Stimulated activated memory B cell treated with anti-CD40 and anti-IgM and Interleukin-4, amounts not matched to agents 10 μg/mL and 1 μg/mL and 100 μg/mL, for 72 hours (primary cell): ENCODE data around the gene RIMS3.
"Not testable (repeated sequence)": the region's sequence is repeated elsewhere in the genome, so short reads cannot be mapped to it uniquely, and the experiment has no call there.

Experiments
- ATAC-seq: fragments of 150-1000 bp; cut with Tn5 transposase; 2 replicates; pipeline ENCODE4 v1.10.0; 2021
- H3K27ac Mint-ChIP-seq: one replicate; pipeline ENCODE4 v1.8.0; 2022; ENCODE audit warnings: mild to moderate bottlenecking, mixed read lengths
- H3K27me3 Mint-ChIP-seq: one replicate; pipeline ENCODE4 v1.8.0; 2022; ENCODE audit warnings: mixed read lengths
- H3K36me3 Mint-ChIP-seq: one replicate; pipeline ENCODE4 v1.8.0; 2022; ENCODE audit warnings: mixed read lengths
- H3K4me1 Mint-ChIP-seq: one replicate; pipeline ENCODE4 v1.8.0; 2022; ENCODE audit warnings: mixed read lengths
- H3K4me3 Mint-ChIP-seq: one replicate; pipeline ENCODE4 v1.8.0; 2022; ENCODE audit warnings: mild to moderate bottlenecking, moderate library complexity, mixed read lengths
- H3K9me3 Mint-ChIP-seq: one replicate; pipeline ENCODE4 v1.8.0; 2022; ENCODE audit warnings: mixed read lengths

The RIMS3 gene

GRCh38 chr1:40633931-40634376 is 31.5 kb downstream of the RIMS3 start:
- Mint-ChIP-seq H3K4me3 (no peak overlapping the region), H3K36me3 (peaks cover 6% of the 10 kb centered on the region), H3K9me3 (no peaks in the 10 kb centered on the region), H3K27ac (peak overlapping the region; percentile 9), H3K27me3 (no peaks in the 10 kb centered on the region), H3K4me1 (peaks cover 9% of the 10 kb centered on the region)
- ATAC-seq = no peak

GRCh38 chr1:40633523-40633922 is 32.0 kb downstream of the RIMS3 start:
- no peaks in the 10 kb centered on the region for H3K27me3 Mint-ChIP-seq
- no peak overlapping the region for H3K4me3 Mint-ChIP-seq
- H3K36me3 Mint-ChIP-seq = peaks cover 6% of the 10 kb centered on the region
- no peak for ATAC-seq
- peaks cover 9% of the 10 kb centered on the region for H3K4me1 Mint-ChIP-seq
- H3K9me3 Mint-ChIP-seq = no peaks in the 10 kb centered on the region
- H3K27ac Mint-ChIP-seq = peak overlapping the region; percentile 9

DNA sequence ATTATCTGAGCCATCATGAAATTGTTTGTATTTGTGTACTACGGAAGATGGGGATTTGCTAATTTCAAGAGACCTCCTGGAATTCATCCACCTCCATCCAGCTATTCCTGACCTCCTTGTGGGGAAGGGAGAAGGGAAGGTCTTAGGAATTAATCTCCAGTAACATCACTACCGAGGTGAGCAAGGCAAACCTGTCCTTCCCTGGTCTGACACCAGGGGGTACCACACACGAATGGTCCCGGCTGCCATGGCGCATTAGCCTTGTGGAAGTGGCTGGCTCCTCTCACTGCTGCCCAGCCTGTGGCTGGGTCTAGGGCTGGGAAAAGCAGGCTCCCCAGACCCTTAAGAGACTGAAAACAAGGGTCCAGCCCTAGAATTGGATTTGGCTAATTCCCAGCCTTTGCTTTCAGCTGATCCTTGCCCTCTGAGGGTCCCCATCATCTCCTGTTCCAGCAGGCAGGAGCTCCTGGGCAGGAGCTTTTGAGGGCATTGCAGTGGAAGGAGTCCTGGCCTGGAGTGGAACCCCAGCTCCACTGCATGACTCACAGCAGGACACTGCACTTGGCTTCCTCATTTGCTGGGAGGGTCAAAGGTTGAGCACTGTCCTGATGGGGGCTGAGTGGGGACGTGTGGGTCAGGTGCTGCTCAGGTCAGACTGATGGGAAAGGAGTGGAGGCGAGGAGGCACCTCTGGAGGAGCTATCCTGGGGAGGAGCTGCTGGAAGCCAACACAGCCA is 34.8 kb downstream of the RIMS3 start:
- ATAC-seq = no peak
- Mint-ChIP-seq H3K27me3 (peaks cover 14% of the 10 kb centered on the region), H3K36me3 (peaks cover 8% of the 10 kb centered on the region), H3K4me1 (peaks cover 18% of the 10 kb centered on the region), H3K27ac (no peak overlapping the region), H3K4me3 (no peak overlapping the region), H3K9me3 (no peaks in the 10 kb centered on the region)

- not testable (repeated sequence) for H3K4me3 Mint-ChIP-seq, H3K9me3 Mint-ChIP-seq, H3K36me3 Mint-ChIP-seq, ATAC-seq, H3K27ac Mint-ChIP-seq
- Mint-ChIP-seq H3K27me3 (peaks cover 25% of the 10 kb centered on the region), H3K4me1 (peaks cover 27% of the 10 kb centered on the region)
Observed at GRCh38 chr1:40629546-40629945, 35.9 kb downstream of the RIMS3 start.

DNA sequence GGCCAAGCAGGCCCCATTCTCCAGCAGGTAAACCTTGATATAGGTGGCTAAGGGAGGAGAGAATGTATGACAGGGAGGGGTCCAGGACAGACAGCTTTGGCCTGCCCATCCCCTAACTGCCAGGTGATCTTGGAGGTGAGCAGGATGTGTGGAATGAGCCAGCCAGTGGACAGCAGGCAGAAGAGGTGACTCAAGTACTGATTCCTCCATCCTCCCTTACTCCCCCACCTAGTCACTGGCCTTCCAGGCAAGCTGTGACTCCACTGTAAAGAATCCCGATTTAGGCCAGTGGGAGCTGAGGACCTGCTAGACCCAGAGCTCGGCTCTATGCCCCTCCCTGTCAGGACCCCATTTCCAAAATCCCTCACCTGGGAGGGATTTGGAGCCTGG is 36.6 kb downstream of the RIMS3 start:
- H3K36me3 Mint-ChIP-seq = peaks cover 9% of the 10 kb centered on the region
- no peak overlapping the region for H3K27ac Mint-ChIP-seq
- ATAC-seq = no peak
- no peaks in the 10 kb centered on the region for H3K9me3 Mint-ChIP-seq
- H3K4me3 Mint-ChIP-seq = no peak overlapping the region
- H3K27me3 Mint-ChIP-seq = peaks cover 29% of the 10 kb centered on the region
- peaks cover 26% of the 10 kb centered on the region for H3K4me1 Mint-ChIP-seq

DNA sequence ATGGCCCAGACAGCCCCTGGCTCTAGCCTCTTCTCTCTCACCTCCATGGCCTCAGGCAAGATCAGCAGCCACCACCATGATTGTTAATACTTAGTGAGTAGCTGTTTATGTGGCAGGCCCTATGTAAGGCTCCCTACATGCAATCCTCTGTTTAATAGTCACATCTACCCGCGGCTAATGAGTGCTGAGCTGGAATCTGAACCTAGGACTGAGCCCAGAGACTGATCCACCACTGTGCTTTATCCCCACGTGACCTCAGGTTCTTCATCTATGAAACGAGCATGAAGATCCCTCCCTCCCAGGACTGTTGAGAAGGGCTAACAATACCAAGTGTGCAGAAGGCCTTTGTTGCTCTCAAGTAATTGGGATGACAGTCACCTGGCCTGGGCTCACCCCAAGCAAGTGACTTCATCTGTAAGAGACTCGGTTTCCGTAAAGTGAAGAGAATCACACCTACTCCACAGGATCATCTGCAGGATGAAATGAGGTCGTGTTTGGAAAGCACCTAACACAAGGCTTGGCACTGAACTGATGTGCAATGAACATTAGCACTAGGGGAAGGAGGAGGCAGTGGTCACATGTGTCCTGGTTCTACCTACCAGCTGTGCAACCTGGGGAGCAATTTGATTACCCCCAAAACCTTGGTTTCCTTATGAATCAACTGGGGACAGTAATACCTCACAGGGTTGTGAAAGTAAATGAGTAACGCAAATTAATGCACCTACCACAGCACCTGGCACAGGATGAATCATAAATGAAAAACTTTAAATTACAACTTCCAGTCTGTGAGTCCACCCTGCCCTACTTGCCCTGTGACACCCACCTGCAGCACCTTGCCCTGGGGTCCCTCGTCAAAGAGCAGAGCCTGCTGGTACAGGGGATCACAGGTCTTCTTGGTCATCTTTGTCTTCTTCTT is 37.2 kb downstream of the RIMS3 start:
- Mint-ChIP-seq H3K27ac (no peak overlapping the region), H3K4me1 (peaks cover 19% of the 10 kb centered on the region), H3K4me3 (no peak overlapping the region), H3K9me3 (no peaks in the 10 kb centered on the region), H3K36me3 (peaks cover 9% of the 10 kb centered on the region), H3K27me3 (peaks cover 29% of the 10 kb centered on the region)
- peak; percentile 81 for ATAC-seq

DNA sequence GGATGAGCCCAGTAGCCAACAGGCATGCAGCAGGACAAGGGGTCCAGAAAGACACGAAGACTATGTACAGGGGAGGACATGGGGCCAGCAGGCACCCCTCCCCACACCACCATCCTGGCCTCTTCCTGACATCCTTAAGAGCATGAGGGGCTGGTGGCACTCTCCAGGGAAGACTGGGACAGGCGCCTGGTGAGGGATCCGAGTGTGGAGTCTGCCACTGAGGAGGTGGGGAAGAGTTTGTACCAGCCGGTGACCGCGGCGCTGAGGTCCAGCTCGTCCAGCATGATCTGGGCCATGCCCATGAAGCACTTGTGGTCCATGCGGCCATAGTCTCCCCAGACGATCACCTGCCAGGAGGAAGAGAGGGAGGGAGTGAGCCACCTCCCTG is 39.1 kb downstream of the RIMS3 start:
- H3K27ac Mint-ChIP-seq = no peak overlapping the region
- no peaks in the 10 kb centered on the region for H3K9me3 Mint-ChIP-seq
- H3K27me3 Mint-ChIP-seq = peaks cover 31% of the 10 kb centered on the region
- peaks cover 18% of the 10 kb centered on the region for H3K4me1 Mint-ChIP-seq
- ATAC-seq = no peak
- peaks cover 9% of the 10 kb centered on the region for H3K36me3 Mint-ChIP-seq
- H3K4me3 Mint-ChIP-seq = no peak overlapping the region

- ATAC-seq = peak; percentile 21
- Mint-ChIP-seq H3K9me3 (no peaks in the 10 kb centered on the region), H3K4me1 (peaks cover 18% of the 10 kb centered on the region), H3K27ac (no peak overlapping the region), H3K4me3 (no peak overlapping the region), H3K36me3 (peaks cover 9% of the 10 kb centered on the region), H3K27me3 (peaks cover 38% of the 10 kb centered on the region)
Observed at GRCh38 chr1:40625476-40626382, 39.8 kb downstream of the RIMS3 start.

- ATAC-seq = peak; percentile 45
- Mint-ChIP-seq H3K4me3 (no peak overlapping the region), H3K4me1 (peaks cover 18% of the 10 kb centered on the region)
Observed at GRCh38 chr1:40625076-40625475, 40.4 kb downstream of the RIMS3 start.

DNA sequence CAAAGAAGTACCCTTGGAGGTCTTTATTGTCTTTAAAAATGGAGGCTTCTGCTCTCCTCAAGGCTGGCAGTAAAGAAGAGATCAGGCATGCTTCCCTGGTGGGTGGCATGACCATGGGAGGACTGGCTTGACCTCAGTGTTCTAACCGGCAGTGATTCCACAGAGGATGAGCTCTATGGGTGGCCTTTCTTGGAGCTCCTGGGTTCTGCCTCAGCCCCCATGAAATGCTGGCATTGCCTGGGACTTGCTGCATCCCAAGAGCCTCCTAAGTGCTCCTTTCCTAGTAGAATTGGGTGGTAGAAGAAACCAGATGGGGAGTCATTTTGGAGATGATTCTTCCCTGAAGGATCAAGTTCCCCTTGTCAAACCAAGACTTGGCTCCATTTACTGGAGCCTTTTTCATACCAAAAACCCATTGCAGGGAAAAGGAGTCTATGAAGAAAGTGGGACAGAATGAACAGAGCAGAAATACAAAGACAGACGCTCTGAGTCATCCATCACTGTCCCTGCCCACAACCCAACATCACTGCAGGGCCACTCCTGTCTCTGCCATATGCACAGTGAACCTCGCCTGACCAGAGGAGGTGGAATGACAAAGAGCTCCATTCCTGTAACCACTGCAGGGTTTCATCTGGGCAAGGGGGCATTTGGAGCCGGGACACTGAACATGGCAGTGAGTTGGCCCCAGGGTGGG is 42.4 kb downstream of the RIMS3 start:
- Mint-ChIP-seq H3K27me3 (peaks cover 45% of the 10 kb centered on the region), H3K4me3 (no peak overlapping the region), H3K9me3 (no peaks in the 10 kb centered on the region), H3K36me3 (peaks cover 9% of the 10 kb centered on the region), H3K27ac (no peak overlapping the region), H3K4me1 (peaks cover 18% of the 10 kb centered on the region)
- ATAC-seq = no peak

More at GRCh38 chr1:40625076-40625475, 40.4 kb downstream of the RIMS3 start:
- H3K9me3 Mint-ChIP-seq = no peaks in the 10 kb centered on the region
- H3K27ac Mint-ChIP-seq = no peak overlapping the region
- H3K27me3 Mint-ChIP-seq = peaks cover 44% of the 10 kb centered on the region
- peaks cover 9% of the 10 kb centered on the region for H3K36me3 Mint-ChIP-seq

DNA sequence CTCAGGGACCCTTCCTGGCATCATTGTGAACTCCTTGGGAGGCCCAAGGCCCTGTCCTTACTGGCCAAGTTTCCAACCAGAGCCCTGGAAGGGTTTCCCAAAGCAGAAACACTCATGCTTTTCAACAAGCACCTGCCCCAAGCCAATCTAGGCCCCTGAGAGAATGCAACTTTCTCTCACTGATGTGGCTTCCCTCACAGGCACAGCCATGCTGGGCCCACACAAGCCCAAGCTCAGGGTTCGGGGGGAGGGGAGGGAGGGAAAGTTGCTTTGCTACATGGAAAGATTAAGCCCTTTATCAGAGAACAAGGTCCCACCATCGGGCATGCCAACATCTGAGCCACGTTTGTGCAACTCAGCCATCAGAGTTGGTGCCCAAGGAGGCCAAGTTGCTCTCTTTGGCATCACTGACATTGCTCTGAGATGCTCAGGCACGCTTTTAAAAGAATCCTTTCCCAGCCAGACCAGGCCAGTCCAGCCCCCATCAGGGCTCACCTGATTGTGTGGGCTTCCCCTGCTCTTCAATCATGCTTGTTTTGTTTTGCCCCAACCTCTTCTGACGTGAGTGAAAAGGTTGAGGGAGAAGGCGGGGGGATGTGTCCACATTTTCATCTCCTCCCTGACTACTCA is 43.5 kb downstream of the RIMS3 start:
- Mint-ChIP-seq H3K27ac (no peak overlapping the region), H3K9me3 (no peaks in the 10 kb centered on the region), H3K27me3 (peaks cover 44% of the 10 kb centered on the region), H3K4me3 (no peak overlapping the region), H3K36me3 (peaks cover 9% of the 10 kb centered on the region), H3K4me1 (peaks cover 18% of the 10 kb centered on the region)
- ATAC-seq = no peak

DNA sequence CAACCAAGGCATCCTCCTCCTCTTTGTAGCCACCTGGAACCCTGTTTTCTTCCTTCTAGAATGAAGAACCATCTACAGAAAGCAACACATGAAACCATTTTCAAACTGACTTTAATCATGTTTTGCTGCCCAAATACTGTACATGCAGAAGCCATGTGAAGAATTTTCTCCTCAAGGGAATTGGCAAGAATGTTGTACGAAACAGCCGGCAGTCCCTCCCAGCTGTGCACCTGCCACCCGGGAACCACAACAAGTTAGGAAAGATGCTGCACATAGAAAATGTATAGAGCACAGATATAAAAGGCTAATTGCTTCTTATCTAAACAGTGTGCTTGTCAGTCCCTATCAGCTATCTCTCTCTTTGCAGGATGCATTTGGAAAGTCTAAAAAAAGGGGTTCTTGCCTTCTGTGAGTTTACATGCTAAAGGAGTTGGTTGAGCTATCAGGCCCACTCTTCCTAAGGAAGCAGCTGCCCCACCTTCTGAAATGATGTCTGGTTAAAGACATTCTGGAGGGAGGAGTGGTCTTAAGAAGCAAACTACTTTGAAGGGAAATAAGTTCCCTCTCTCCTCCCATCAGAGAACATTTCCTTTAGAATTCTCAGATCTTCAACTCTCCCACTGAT is 44.8 kb downstream of the RIMS3 start:
- ATAC-seq = no peak
- Mint-ChIP-seq H3K36me3 (peaks cover 2% of the 10 kb centered on the region), H3K9me3 (no peaks in the 10 kb centered on the region), H3K4me3 (no peak overlapping the region), H3K27ac (no peak overlapping the region), H3K27me3 (peaks cover 31% of the 10 kb centered on the region), H3K4me1 (peaks cover 10% of the 10 kb centered on the region)

DNA sequence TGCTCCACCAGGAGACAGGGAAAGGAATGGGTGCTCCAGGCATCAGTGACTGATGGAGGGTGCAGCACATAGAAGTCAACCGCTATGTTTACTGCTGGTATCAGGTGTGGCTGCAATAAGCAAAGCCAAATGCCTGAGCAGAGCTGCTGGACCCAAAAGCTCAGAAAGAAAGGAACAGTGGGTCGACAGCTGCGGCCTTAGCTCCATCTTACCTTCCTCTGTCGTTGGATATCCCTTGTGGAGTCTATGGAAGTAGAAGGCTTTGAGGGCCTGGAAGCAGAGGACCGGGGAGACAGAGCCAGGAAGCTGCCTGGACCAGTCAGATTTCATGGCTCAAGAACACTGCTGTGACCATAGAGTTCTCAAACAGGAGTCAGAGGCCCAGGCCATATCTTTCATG is 45.3 kb downstream of the RIMS3 start:
- no peaks in the 10 kb centered on the region for H3K36me3 Mint-ChIP-seq

GRCh38 chr1:40618108-40618507 is 47.4 kb downstream of the RIMS3 start:
- no peak for ATAC-seq
- H3K4me1 Mint-ChIP-seq = no peaks in the 10 kb centered on the region
- H3K36me3 Mint-ChIP-seq = no peaks in the 10 kb centered on the region
- peaks cover 15% of the 10 kb centered on the region for H3K27me3 Mint-ChIP-seq
- H3K9me3 Mint-ChIP-seq = no peaks in the 10 kb centered on the region
- no peak overlapping the region for H3K27ac Mint-ChIP-seq
- no peak overlapping the region for H3K4me3 Mint-ChIP-seq

More for the DNA sequence above, 45.3 kb downstream of the RIMS3 start:
- H3K4me3 Mint-ChIP-seq = no peak overlapping the region
- no peaks in the 10 kb centered on the region for H3K9me3 Mint-ChIP-seq
- peaks cover 4% of the 10 kb centered on the region for H3K4me1 Mint-ChIP-seq
- ATAC-seq = no peak
- peaks cover 26% of the 10 kb centered on the region for H3K27me3 Mint-ChIP-seq
- no peak overlapping the region for H3K27ac Mint-ChIP-seq
